ENCODE data around the gene RHOT2.

- no peak for TF ChIP-seq CTCF (IDR thresholded peaks at IDR 0.05)
- no peak for TF ChIP-seq ZFX (IDR thresholded peaks at IDR 0.05; ENCODE audit: borderline replicate concordance)
Measured at GRCh38 chr16:700684-701584, 33.0 kb downstream of the RHOT2 start.

Data from 22Rv1 (cell line).